ENCODE data around the gene ELOVL4.

DNA sequence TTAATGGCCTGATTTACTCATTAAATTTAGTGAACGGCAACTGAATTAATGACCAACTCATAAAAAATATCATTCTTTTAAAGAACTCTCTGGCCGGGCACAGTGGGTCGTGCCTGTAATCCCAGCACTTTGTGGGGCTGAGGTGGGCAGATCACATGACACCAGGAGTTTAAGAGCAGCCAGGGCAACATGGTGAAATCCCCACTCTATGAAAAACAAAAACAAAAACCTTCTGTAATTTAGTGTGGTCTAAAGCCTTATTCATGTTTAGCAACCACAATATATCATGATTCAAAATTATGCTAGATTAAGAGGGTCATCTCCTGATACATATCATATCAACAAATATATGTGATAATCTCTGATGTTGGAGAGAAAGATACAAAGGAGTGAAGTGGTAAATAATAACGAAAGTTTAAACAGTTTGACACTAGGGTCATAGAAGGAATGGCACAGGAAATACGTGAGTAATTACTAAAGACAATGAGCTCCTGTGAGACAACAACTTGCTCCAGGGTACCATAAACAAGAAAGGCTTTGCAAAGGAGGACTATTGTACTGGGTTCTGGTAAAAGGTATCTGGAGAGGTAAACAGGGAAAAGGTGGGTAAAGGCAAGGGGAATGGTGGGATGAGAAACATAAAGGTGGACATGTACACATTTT is 5.7 kb downstream of the ELOVL4 start:
- TF ChIP-seq, protein P1, sequence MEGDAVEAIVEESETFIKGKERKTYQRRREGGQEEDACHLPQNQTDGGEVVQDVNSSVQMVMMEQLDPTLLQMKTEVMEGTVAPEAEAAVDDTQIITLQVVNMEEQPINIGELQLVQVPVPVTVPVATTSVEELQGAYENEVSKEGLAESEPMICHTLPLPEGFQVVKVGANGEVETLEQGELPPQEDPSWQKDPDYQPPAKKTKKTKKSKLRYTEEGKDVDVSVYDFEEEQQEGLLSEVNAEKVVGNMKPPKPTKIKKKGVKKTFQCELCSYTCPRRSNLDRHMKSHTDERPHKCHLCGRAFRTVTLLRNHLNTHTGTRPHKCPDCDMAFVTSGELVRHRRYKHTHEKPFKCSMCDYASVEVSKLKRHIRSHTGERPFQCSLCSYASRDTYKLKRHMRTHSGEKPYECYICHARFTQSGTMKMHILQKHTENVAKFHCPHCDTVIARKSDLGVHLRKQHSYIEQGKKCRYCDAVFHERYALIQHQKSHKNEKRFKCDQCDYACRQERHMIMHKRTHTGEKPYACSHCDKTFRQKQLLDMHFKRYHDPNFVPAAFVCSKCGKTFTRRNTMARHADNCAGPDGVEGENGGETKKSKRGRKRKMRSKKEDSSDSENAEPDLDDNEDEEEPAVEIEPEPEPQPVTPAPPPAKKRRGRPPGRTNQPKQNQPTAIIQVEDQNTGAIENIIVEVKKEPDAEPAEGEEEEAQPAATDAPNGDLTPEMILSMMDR (IDR thresholded peaks at IDR 0.05), result no peak
- no peak for TF ChIP-seq POLR2A (IDR thresholded peaks at IDR 0.05)

Data from thyroid gland (tissue), 4 donors.